Panc1 (cell line): Measurements from ENCODE around the gene B4GALNT2. TPM values are rescaled to one million over a fixed set of nuclear protein-coding genes. Genes with fewer than 3 reads are reported as not detected.

Source experiments
- ATAC-seq: fragments of 200-7000 bp; cut with Tn5 transposase; 2 replicates; pipeline ENCODE4 v1.9.1; 2020; ENCODE audit warnings: mild to moderate bottlenecking, moderate library complexity
- BruUV-seq: library from RNA; stranded (reverse); fragments of 400-500 nt; replicated peaks from 2 replicates; lab custom pipeline; 2021; lab: Mats Ljungman, UMichigan
- CTCF ChIA-PET: fragments of 300-600 bp; sonication (Branson Sonifier 250); formaldehyde crosslinking; loops from one replicate; lab custom pipeline; 2022; ENCODE audit warnings: antibody characterized with exemption; lab: Charles Lee
- POLR2A ChIA-PET: fragments of 300-600 bp; sonication (Branson Sonifier 250); formaldehyde crosslinking; loops from one replicate; lab custom pipeline; 2022; ENCODE audit warnings: antibody characterized with exemption; lab: Charles Lee
- DNase-seq: peaks from one replicate; pipeline ENCODE4 v3.0.0-alpha.2; 2010; ENCODE audit warnings: low read depth, low spot score
- H3K27ac ChIP-seq: 2 replicates; pipeline ENCODE4 v1.5.1; 2011; ENCODE audit warnings: mild to moderate bottlenecking, low read length, inconsistent platforms
- H3K27me3 ChIP-seq: fragments of 200-500 bp; sonication (Bioruptor generic); 2 replicates; pipeline ENCODE4 v1.6.0; 2014; ENCODE audit warnings: low read length, inconsistent platforms; ENCODE audit not compliant: control insufficient read depth, insufficient read depth
- H3K36me3 ChIP-seq: fragments of 200-500 bp; sonication (Bioruptor generic); 2 replicates; pipeline ENCODE4 v1.5.1; 2014; ENCODE audit warnings: inconsistent platforms, mild to moderate bottlenecking, low read length, moderate library complexity; ENCODE audit not compliant: control insufficient read depth, insufficient read depth
- H3K4me1 ChIP-seq: 2 replicates; pipeline ENCODE4 v1.5.1; 2011; ENCODE audit warnings: inconsistent platforms, mild to moderate bottlenecking, low read length, moderate library complexity; ENCODE audit not compliant: control insufficient read depth, insufficient read depth
- H3K4me3 ChIP-seq, 2 experiments: 2 replicates each; pipeline ENCODE4 v1.5.1; 2011 to 2012; ENCODE audit warnings: low read depth in 2 of 2, low read length in 2 of 2, mild to moderate bottlenecking in 2 of 2, inconsistent platforms in 1 of 2, moderate library complexity in 1 of 2
- H3K9me3 ChIP-seq: fragments of 200-500 bp; sonication (Bioruptor generic); 2 replicates; pipeline ENCODE4 v1.5.1; 2014; ENCODE audit warnings: low read depth, mild to moderate bottlenecking, inconsistent platforms, low read length, moderate library complexity; ENCODE audit not compliant: control insufficient read depth, insufficient read depth
- CTCF ChIP-seq: fragments of 450-650 bp; IDR thresholded peaks from 2 replicates; pipeline ENCODE4 v1.5.1; 2017; ENCODE audit warnings: mild to moderate bottlenecking
- POLR2AphosphoS5 ChIP-seq: IDR thresholded peaks from 2 replicates; pipeline ENCODE4 v1.6.1; 2012; ENCODE audit warnings: mild to moderate bottlenecking, low read depth, low read length, moderate library complexity
- REST ChIP-seq, 2 experiments: IDR thresholded peaks; 2 replicates each; pipeline ENCODE4 v1.6.1; 2011 to 2012; ENCODE audit warnings: low read depth in 2 of 2, control low read depth in 1 of 2, low read length in 1 of 2, mild to moderate bottlenecking in 1 of 2, moderate library complexity in 1 of 2; ENCODE audit not compliant: insufficient read depth in 1 of 2
- SIN3A ChIP-seq: IDR thresholded peaks from 2 replicates; pipeline ENCODE4 v1.6.1; 2012; ENCODE audit warnings: low read depth, mild to moderate bottlenecking, low read length, moderate library complexity, borderline replicate concordance; ENCODE audit not compliant: insufficient read depth
- TCF7L2 ChIP-seq: IDR thresholded peaks from 2 replicates; pipeline ENCODE4 v1.6.1; 2011; ENCODE audit warnings: mild to moderate bottlenecking, low read depth, low read length, inconsistent platforms
- in situ Hi-C: cut with HindIII; loops from 2 replicates; pipeline ENCODE4 v1.10.0; 2016; ENCODE audit warnings: low sequenced_read_pairs, low pct_unique_long_range_greater_than_20kb
- intact Hi-C: fragments of 100-400 bp; cut with micrococcal nuclease; formaldehyde crosslinking; loops from one replicate; pipeline ENCODE4 v1.10.0; 2022; ENCODE audit not compliant: unreplicated experiment
- total RNA-seq: library from RNA; stranded (reverse); gene quantifications from one replicate; pipeline ENCODE4 v1.2.1, GENCODE V29; 2021; ENCODE audit not compliant: unreplicated experiment

Gene B4GALNT2
- total RNA-seq, 1 experiment from 2014 or later = not detected

GRCh38 chr17:49110509-49110908 is 22.1 kb upstream of the B4GALNT2 start:
- ChIA-PET POLR2A (no interaction called here), CTCF (no interaction called here)
- TF ChIP-seq REST (IDR thresholded peaks at IDR 0.05; ENCODE audit: insufficient read depth in 1 of 2, low read depth in 2 of 2, low read length in 1 of 2) (no peak), CTCF (0 out of 2 replicates have a peak, but pooled peaks have one; percentile 7), POLR2AphosphoS5 (no peak)
- H3K9me3 ChIP-seq = no peaks in the 10 kb centered on the region
- no peak overlapping the region for H3K4me3 ChIP-seq
- no peak for DNase-seq
- H3K27ac ChIP-seq = no peak overlapping the region
- no peaks in the 10 kb centered on the region for H3K27me3 ChIP-seq
- intact Hi-C loops = no loop called here
- peaks cover 5% of the 10 kb centered on the region for H3K4me1 ChIP-seq
- ATAC-seq = peak; percentile 87
- no TSS peak for BruUV-seq
- no peaks in the 10 kb centered on the region for H3K36me3 ChIP-seq
- in situ Hi-C loops = no loop called here

GRCh38 chr17:49111934-49112333 is 20.6 kb upstream of the B4GALNT2 start:
- no TSS peak for BruUV-seq
- no peaks in the 10 kb centered on the region for H3K36me3 ChIP-seq
- intact Hi-C loops = no loop called here
- CTCF ChIA-PET = interaction anchor here (0.6 to 0.7 kb wide), 2 partner anchors 11 to 475 kb away, joined by 3 to 7 read pairs; no protein-coding TSS in a partner anchor
- no peak overlapping the region for H3K4me3 ChIP-seq
- peaks cover 3% of the 10 kb centered on the region; the same call in 1 of the 2 replicates for H3K27me3 ChIP-seq
- in situ Hi-C loops = no loop called here
- POLR2A ChIA-PET = interaction anchor here (0.6 kb wide), 1 partner anchor 14 kb away, joined by 5 read pairs; no protein-coding TSS in a partner anchor
- ATAC-seq (no peak), DNase-seq (no peak)
- TF ChIP-seq TCF7L2 (no peak), SIN3A (no peak), CTCF (no peak), REST (IDR thresholded peaks at IDR 0.05; ENCODE audit: insufficient read depth in 1 of 2, low read depth in 2 of 2, low read length in 1 of 2) (no peak), POLR2AphosphoS5 (no peak)
- no peak overlapping the region for H3K27ac ChIP-seq
- no peaks in the 10 kb centered on the region for H3K9me3 ChIP-seq
- H3K4me1 ChIP-seq = no peaks in the 10 kb centered on the region; the same call in 1 of the 2 replicates
